ENCODE measurements around the gene ADAM12. TPM values are rescaled to one million over a fixed set of nuclear protein-coding genes. Genes with fewer than 3 reads are reported as not detected.
A peak's percentile ranks its signal among the peaks of the same experiment; 100 is the strongest.

ADAM12 gene
- total RNA-seq, 2 donors from 2014 or later, result 0.71 to 1.2 TPM

- no peak overlapping the region for H3K27ac ChIP-seq
- no peak for TF ChIP-seq CTCF (IDR thresholded peaks at IDR 0.05)
- H3K9me3 ChIP-seq, result peaks cover 0 to 14% of the 10 kb centered on the region in 2 donors
- H3K4me3 ChIP-seq, result no peak overlapping the region
- H3K36me3 ChIP-seq, result no peaks in the 10 kb centered on the region
- H3K4me1 ChIP-seq, result no peaks in the 10 kb centered on the region
- no peaks in the 10 kb centered on the region for H3K27me3 ChIP-seq
- DNase-seq (ENCODE audit: low spot score), result no peak
Observed at GRCh38 chr10:126423732-126424491, 35.6 kb upstream of the ADAM12 start.

DNA sequence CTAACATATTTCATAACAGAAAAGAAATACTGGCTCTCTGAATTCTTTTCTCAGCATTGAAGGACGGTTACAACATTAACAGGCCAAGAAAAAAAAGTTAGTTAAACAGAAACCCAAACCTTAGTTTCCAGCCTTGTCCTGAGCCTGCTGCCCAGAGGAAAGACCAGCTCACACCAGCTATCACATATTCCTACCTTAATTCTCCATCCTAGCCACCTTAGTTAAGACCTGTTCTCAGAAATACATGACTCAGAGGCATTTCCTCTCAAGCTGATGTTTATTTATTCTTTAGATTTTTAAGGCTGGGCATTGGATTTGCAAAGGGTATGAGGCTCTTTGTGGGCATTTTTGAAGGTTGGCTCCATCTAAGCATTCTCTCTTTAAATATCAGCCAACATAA lies 34.3 kb upstream of the ADAM12 start:
- Histone ChIP-seq H3K4me3 (no peak overlapping the region), H3K4me1 (no peaks in the 10 kb centered on the region), H3K36me3 (no peaks in the 10 kb centered on the region), H3K27ac (no peak overlapping the region), H3K9me3 (peaks cover 0 to 18% of the 10 kb centered on the region in 2 donors), H3K27me3 (no peaks in the 10 kb centered on the region)
- TF ChIP-seq CTCF (IDR thresholded peaks at IDR 0.05), result no peak
- no peak for DNase-seq (ENCODE audit: low spot score)

- H3K4me3 ChIP-seq, result no peak overlapping the region
- H3K27me3 ChIP-seq, result no peaks in the 10 kb centered on the region
- no peaks in the 10 kb centered on the region for H3K4me1 ChIP-seq
- TF ChIP-seq CTCF (IDR thresholded peaks at IDR 0.05), result no peak
- DNase-seq (ENCODE audit: low spot score), result no peak
- no peaks in the 10 kb centered on the region for H3K36me3 ChIP-seq
- peak overlapping the region in 1 of 2 donors; percentile 12 for H3K27ac ChIP-seq
- H3K9me3 ChIP-seq, result peaks cover 0 to 21% of the 10 kb centered on the region in 2 donors
Observed at GRCh38 chr10:126421756-126422256, 33.5 kb upstream of the ADAM12 start.

DNA sequence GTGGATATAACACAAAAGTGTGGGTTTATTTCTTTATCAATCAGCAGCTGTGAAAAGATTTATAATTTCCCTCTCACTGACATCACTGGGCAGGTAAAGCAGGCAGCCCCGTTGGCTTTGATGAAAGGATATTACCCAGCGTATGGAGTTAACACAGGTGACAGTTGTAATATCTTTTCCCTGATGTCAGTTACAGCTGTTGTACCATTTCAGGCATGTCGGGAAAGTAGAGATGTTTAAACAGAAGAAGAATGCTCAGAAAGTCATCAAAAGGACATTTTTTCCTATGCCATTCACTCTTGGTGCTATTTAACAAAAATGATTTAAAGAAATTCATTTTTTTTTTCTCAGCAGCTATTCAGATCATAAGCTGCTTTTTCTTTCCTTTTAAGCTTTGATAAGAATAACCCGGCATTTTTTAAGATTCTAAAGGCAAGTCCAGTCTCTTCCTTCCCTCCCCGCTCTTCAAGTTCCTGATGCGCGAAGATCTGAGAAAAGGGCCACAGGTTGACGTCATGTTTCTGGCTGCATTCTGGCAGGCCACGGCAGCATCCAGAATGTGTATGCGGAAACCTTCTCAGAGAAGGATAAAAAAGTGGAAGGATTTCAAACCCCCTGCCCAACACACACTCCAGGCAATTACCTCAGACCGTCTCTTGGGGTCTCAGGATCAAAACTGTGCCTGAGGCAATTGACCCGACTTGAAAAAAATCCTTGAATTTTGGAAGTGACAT lies 32.5 kb upstream of the ADAM12 start:
- Histone ChIP-seq H3K4me3 (no peak overlapping the region), H3K27ac (peak overlapping the region in 1 of 2 donors; percentile 12), H3K27me3 (no peaks in the 10 kb centered on the region), H3K4me1 (no peaks in the 10 kb centered on the region), H3K9me3 (peaks cover 0 to 26% of the 10 kb centered on the region in 2 donors), H3K36me3 (no peaks in the 10 kb centered on the region)
- no peak for TF ChIP-seq CTCF (IDR thresholded peaks at IDR 0.05)
- DNase-seq (ENCODE audit: low spot score), result no peak

- H3K4me1 ChIP-seq, result no peaks in the 10 kb centered on the region
- H3K27me3 ChIP-seq, result no peaks in the 10 kb centered on the region
- peaks cover 0 to 13% of the 10 kb centered on the region in 2 donors for H3K9me3 ChIP-seq
- TF ChIP-seq CTCF (IDR thresholded peaks at IDR 0.05), result no peak
- H3K4me3 ChIP-seq, result no peak overlapping the region
- H3K36me3 ChIP-seq, result no peaks in the 10 kb centered on the region
- no peak overlapping the region for H3K27ac ChIP-seq
- no peak for DNase-seq (ENCODE audit: low spot score)
Observed at GRCh38 chr10:126417220-126417825, 29.0 kb upstream of the ADAM12 start.
